Activated CD8-positive, alpha-beta T cell treated with anti-CD3 and anti-CD28 coated beads for 36 hours (primary cell): ENCODE measurements around the gene CBLL1. TPM values are rescaled to one million over a fixed set of nuclear protein-coding genes. Genes with fewer than 3 reads are reported as not detected.

ENCODE experiments used
- ATAC-seq: fragments of 200-7000 bp; cut with Tn5 transposase; one replicate; pipeline ENCODE4 v1.10.0; 2021; ENCODE audit warnings: mild to moderate bottlenecking, moderate library complexity
- CTCF ChIA-PET: fragments of 350-600 bp; sonication (Branson Sonifier 250); formaldehyde crosslinking; loops from one replicate; lab custom pipeline; 2021; ENCODE audit warnings: antibody characterized with exemption; lab: Charles Lee
- POLR2A ChIA-PET: fragments of 350-600 bp; sonication (Branson Sonifier 250); formaldehyde crosslinking; loops from one replicate; lab custom pipeline; 2021; ENCODE audit warnings: antibody characterized with exemption; lab: Charles Lee
- DNase-seq: peaks from one replicate; pipeline ENCODE4 v3.0.0-alpha.2; 2020
- H3K27ac Mint-ChIP-seq: one replicate; pipeline ENCODE4 v1.8.0; 2021; ENCODE audit warnings: mild to moderate bottlenecking, mixed read lengths
- H3K27me3 Mint-ChIP-seq: one replicate; pipeline ENCODE4 v1.8.0; 2021; ENCODE audit warnings: mixed read lengths
- H3K36me3 Mint-ChIP-seq: one replicate; pipeline ENCODE4 v1.8.0; 2021; ENCODE audit warnings: low read depth, mixed read lengths
- H3K4me1 Mint-ChIP-seq: one replicate; pipeline ENCODE4 v1.8.0; 2021; ENCODE audit warnings: low read depth, mixed read lengths
- H3K4me3 Mint-ChIP-seq: one replicate; pipeline ENCODE4 v1.8.0; 2021; ENCODE audit warnings: mild to moderate bottlenecking, moderate library complexity, mixed read lengths
- H3K9me3 Mint-ChIP-seq: one replicate; pipeline ENCODE4 v1.8.0; 2021; ENCODE audit warnings: mixed read lengths
- intact Hi-C: fragments of 100-400 bp; cut with micrococcal nuclease; formaldehyde crosslinking; loops from one replicate; pipeline ENCODE4 v1.10.0; 2022
- total RNA-seq, 2 experiments: library from RNA; stranded (reverse); gene quantifications; one replicate each; pipeline ENCODE4 v1.2.3, GENCODE V29; 2021
- TF ChIP-seq, protein P1 (sequence below): fragments of 200-600 bp; IDR thresholded peaks from one replicate; pipeline ENCODE4 v1.8.0; 2022; ENCODE audit warnings: antibody characterized with exemption, mild to moderate bottlenecking

The CBLL1 gene
- total RNA-seq, 2 experiments from 2014 or later, result 31.7 to 38.2 TPM

GRCh38 chr7:107711301-107711700 is 32.6 kb upstream of the CBLL1 start:
- DNase-seq (no peak), ATAC-seq (no peak)
- Mint-ChIP-seq H3K27ac (no peak overlapping the region), H3K27me3 (peaks cover 9% of the 10 kb centered on the region), H3K36me3 (no peaks in the 10 kb centered on the region), H3K4me1 (no peaks in the 10 kb centered on the region), H3K4me3 (no peak overlapping the region), H3K9me3 (no peaks in the 10 kb centered on the region)
- ChIA-PET CTCF (interaction anchor here (0.7 to 3.4 kb wide), 2 partner anchors 13 to 544 kb away, joined by 3 to 12 read pairs; no protein-coding TSS in a partner anchor), POLR2A (interaction anchor here (0.8 kb wide), 1 partner anchor 11 kb away, joined by 3 read pairs; no protein-coding TSS in a partner anchor)
- intact Hi-C loops, result no loop called here
- TF ChIP-seq, protein P1, sequence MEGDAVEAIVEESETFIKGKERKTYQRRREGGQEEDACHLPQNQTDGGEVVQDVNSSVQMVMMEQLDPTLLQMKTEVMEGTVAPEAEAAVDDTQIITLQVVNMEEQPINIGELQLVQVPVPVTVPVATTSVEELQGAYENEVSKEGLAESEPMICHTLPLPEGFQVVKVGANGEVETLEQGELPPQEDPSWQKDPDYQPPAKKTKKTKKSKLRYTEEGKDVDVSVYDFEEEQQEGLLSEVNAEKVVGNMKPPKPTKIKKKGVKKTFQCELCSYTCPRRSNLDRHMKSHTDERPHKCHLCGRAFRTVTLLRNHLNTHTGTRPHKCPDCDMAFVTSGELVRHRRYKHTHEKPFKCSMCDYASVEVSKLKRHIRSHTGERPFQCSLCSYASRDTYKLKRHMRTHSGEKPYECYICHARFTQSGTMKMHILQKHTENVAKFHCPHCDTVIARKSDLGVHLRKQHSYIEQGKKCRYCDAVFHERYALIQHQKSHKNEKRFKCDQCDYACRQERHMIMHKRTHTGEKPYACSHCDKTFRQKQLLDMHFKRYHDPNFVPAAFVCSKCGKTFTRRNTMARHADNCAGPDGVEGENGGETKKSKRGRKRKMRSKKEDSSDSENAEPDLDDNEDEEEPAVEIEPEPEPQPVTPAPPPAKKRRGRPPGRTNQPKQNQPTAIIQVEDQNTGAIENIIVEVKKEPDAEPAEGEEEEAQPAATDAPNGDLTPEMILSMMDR, result no peak

DNA sequence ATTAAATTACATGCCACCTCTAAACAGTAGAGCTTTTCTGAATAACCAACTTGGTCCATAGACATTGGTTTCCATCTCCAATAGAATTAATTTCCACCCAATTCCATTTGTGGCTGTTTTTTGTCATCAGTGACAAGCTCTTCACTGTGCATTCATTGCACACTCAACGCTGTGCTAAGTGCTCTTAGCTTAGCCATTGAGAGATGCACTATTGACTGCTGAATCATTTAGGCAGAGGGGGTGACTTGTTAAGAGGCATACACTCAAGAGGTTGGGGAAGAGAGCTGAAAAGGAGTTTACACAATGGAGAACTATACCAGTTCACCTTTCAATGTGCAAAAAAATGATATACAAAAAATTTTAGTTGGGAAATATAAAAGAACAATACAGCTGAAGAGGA is 31.9 kb upstream of the CBLL1 start:
- Mint-ChIP-seq H3K27ac (no peak overlapping the region), H3K9me3 (no peaks in the 10 kb centered on the region), H3K4me1 (no peaks in the 10 kb centered on the region), H3K4me3 (no peak overlapping the region), H3K36me3 (no peaks in the 10 kb centered on the region), H3K27me3 (peaks cover 9% of the 10 kb centered on the region)
- DNase-seq (no peak), ATAC-seq (no peak)
- ChIA-PET POLR2A (interaction anchor here (0.8 kb wide), 1 partner anchor 11 kb away, joined by 3 read pairs; no protein-coding TSS in a partner anchor), CTCF (interaction anchor here (0.7 to 3.4 kb wide), 2 partner anchors 12 to 544 kb away, joined by 3 to 12 read pairs; no protein-coding TSS in a partner anchor)
- TF ChIP-seq, protein P1, result no peak
- intact Hi-C loops, result no loop called here

DNA sequence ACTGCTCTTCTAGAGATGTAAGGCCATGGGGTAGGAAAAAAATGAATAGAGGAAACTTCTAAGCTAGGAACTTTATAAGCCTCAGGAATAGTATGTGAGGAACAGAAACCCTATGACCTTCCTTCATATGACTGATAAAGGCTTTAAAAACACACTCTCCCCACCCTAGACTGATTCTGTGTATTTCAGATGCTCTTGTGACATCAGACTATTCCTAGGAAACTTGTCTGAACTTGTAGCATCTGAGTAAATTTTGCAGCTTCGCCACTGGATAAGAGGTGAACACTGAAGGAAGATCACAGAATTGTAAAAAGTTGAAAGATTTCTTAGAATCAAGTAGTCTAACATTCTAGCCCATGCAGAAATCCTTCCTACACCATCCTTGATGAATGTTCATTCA is 31.0 kb upstream of the CBLL1 start:
- Mint-ChIP-seq H3K27me3 (peaks cover 9% of the 10 kb centered on the region), H3K4me1 (no peaks in the 10 kb centered on the region)

DNA sequence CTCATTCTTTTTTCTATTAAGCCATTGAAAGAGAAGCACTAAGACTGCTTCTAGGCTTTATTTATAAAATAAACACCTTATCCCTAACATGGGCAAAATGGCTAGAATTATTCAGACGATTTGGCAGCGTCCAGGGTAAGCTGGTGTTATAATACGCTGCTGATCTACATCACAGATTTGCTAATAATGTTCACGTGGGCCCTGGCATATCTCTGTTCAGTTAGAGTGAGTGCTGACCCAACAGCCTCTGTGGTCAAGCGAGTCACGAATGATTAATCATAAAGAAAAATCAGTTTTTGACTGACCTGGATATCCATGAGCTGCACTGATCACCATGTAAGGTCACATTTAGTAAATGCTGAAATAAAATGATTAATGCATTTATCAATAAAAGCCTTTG is 28.4 kb upstream of the CBLL1 start:
- TF ChIP-seq, protein P1, result no peak
- Mint-ChIP-seq H3K36me3 (no peaks in the 10 kb centered on the region), H3K27ac (no peak overlapping the region), H3K27me3 (peaks cover 9% of the 10 kb centered on the region), H3K9me3 (no peaks in the 10 kb centered on the region), H3K4me1 (no peaks in the 10 kb centered on the region), H3K4me3 (no peak overlapping the region)
- ChIA-PET CTCF (no interaction called here), POLR2A (no interaction called here)
- intact Hi-C loops, result no loop called here
- no peak for DNase-seq
- ATAC-seq, result no peak

More for the DNA sequence above, 31.0 kb upstream of the CBLL1 start:
- intact Hi-C loops, result no loop called here
- ATAC-seq (no peak), DNase-seq (no peak)
- Mint-ChIP-seq H3K9me3 (no peaks in the 10 kb centered on the region), H3K27ac (no peak overlapping the region), H3K36me3 (no peaks in the 10 kb centered on the region), H3K4me3 (no peak overlapping the region)
- ChIA-PET POLR2A (interaction anchor here (1.0 kb wide), 1 partner anchor 150 kb away, joined by 3 read pairs; no protein-coding TSS in a partner anchor), CTCF (interaction anchor here (0.8 to 3.4 kb wide), 4 partner anchors 8 to 15 kb away, joined by 3 to 12 read pairs (median 4); no protein-coding TSS in a partner anchor)
- TF ChIP-seq, protein P1, result no peak

DNA sequence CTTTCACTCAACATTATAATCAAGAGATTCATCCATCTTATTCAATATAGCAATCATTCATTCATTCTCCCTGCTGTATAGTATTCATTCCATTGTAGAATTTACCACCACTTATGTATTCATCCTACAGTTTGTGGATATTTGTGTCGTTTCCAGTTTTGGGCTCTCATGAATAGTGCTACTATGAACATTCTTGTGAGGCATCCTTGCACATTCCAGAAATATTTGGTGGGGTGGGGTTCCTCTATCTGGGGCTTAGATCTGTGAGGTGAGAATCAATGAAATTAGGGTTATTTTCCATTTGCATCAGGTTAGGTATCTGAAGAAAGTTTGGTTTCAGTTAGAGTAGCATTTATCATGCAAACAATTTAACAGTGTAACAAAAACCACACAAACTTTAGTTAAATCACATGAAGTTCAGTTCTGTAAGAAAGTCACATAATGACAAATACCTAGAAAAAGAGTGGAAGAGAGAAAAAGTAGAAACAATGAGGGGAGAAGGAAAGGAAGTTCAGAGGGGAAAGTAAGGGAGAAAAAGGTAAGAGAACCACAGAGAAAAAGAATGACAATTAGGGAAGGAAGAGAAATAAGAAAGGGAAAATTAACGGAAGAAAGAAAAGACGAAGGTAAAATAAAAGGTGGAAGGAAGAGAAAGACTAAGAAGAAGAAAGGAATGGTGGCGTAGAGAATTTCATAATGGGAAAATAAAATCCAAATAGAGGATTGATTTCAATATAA is 25.3 kb upstream of the CBLL1 start:
- ChIA-PET POLR2A (no interaction called here), CTCF (interaction anchor here (1.6 kb wide), 1 partner anchor 10 kb away, joined by 5 read pairs; no protein-coding TSS in a partner anchor)
- Mint-ChIP-seq H3K36me3 (no peaks in the 10 kb centered on the region), H3K27me3 (no peaks in the 10 kb centered on the region), H3K27ac (no peak overlapping the region), H3K4me1 (no peaks in the 10 kb centered on the region), H3K4me3 (no peak overlapping the region), H3K9me3 (no peaks in the 10 kb centered on the region)
- DNase-seq (no peak), ATAC-seq (no peak)
- TF ChIP-seq, protein P1, result no peak
- intact Hi-C loops, result no loop called here
